Measurements from ENCODE around the gene ARHGEF39.

DNA sequence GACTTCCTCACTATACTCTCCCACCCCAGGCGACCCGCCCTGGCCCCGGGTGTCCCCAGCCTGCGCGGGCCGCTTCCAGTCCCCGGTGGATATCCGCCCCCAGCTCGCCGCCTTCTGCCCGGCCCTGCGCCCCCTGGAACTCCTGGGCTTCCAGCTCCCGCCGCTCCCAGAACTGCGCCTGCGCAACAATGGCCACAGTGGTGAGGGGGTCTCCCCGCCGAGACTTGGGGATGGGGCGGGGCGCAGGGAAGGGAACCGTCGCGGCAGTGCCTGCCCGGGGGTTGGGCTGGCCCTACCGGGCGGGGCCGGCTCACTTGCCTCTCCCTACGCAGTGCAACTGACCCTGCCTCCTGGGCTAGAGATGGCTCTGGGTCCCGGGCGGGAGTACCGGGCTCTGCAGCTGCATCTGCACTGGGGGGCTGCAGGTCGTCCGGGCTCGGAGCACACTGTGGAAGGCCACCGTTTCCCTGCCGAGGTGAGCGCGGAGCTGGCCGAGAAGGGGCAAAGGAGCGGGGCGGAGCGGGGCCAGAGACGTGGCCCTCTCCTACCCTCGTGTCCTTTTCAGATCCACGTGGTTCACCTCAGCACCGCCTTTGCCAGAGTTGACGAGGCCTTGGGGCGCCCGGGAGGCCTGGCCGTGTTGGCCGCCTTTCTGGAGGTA is 10.9 kb upstream of the ARHGEF39 start:
- TF ChIP-seq EP300 (IDR thresholded peaks at IDR 0.05), result no peak
- TF ChIP-seq, protein P1, sequence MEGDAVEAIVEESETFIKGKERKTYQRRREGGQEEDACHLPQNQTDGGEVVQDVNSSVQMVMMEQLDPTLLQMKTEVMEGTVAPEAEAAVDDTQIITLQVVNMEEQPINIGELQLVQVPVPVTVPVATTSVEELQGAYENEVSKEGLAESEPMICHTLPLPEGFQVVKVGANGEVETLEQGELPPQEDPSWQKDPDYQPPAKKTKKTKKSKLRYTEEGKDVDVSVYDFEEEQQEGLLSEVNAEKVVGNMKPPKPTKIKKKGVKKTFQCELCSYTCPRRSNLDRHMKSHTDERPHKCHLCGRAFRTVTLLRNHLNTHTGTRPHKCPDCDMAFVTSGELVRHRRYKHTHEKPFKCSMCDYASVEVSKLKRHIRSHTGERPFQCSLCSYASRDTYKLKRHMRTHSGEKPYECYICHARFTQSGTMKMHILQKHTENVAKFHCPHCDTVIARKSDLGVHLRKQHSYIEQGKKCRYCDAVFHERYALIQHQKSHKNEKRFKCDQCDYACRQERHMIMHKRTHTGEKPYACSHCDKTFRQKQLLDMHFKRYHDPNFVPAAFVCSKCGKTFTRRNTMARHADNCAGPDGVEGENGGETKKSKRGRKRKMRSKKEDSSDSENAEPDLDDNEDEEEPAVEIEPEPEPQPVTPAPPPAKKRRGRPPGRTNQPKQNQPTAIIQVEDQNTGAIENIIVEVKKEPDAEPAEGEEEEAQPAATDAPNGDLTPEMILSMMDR (IDR thresholded peaks at IDR 0.05), result peak in 1 of 4 experiments; percentile 9
- no peak for TF ChIP-seq POLR2AphosphoS5 (IDR thresholded peaks at IDR 0.05)
